Heart right ventricle (tissue), 16 donors: Measurements from ENCODE around the gene BRIP1. TPM values are rescaled to one million over a fixed set of nuclear protein-coding genes. Genes with fewer than 3 reads are reported as not detected.

Experiments
- ATAC-seq, 8 donors: fragments of 200-7000 bp; cut with Tn5 transposase; one replicate each; pipeline ENCODE4 v1.9.1; 2020; ENCODE audit warnings: mild to moderate bottlenecking in 8 of 8, moderate library complexity in 8 of 8, moderate number of reproducible peaks in 1 of 8
- DNase-seq, 2 donors: peaks; one replicate each; pipeline ENCODE4 v3.0.0-alpha.2; 2020
- H3K27ac ChIP-seq, 10 donors: fragments of 200-600 bp; sonication (generic) in 2 of 10; one replicate each; pipeline versions ENCODE4 v1.5.0 to v1.8.0; 2020 to 2022; ENCODE audit warnings: mild to moderate bottlenecking in 3 of 10
- H3K27me3 ChIP-seq, 7 donors: fragments of 200-600 bp; one replicate each; pipeline ENCODE4 v1.8.0; 2021 to 2022; ENCODE audit warnings: mild to moderate bottlenecking in 2 of 7
- H3K36me3 ChIP-seq, 9 donors: fragments of 200-600 bp; sonication (generic) in 1 of 9; one replicate each; pipeline versions ENCODE4 v1.5.0 to v1.8.0; 2020 to 2022; ENCODE audit warnings: mild to moderate bottlenecking in 2 of 9
- H3K4me1 ChIP-seq, 9 donors: fragments of 200-600 bp; sonication (generic) in 1 of 9; one replicate each; pipeline versions ENCODE4 v1.5.0 to v1.8.0; 2020 to 2022; ENCODE audit warnings: mild to moderate bottlenecking in 4 of 9
- H3K4me3 ChIP-seq, 10 donors: fragments of 200-600 bp; sonication (generic) in 2 of 10; one replicate each; pipeline versions ENCODE4 v1.5.0 to v1.8.0; 2020 to 2022; ENCODE audit warnings: mild to moderate bottlenecking in 7 of 10, moderate library complexity in 2 of 10
- H3K9me3 ChIP-seq, 11 donors: fragments of 200-600 bp in 10 of 11; sonication (generic) in 2 of 11; one replicate each; pipeline versions ENCODE4 v1.5.0 to v1.8.0; 2013 to 2022; ENCODE audit warnings: mild to moderate bottlenecking in 2 of 11, control low read depth in 1 of 11, moderate library complexity in 1 of 11
- WGBS, 2 donors: extraction: QIAGEN DNeasy Blood & Tissue Kit; methylation state at CpG; one replicate each; pipeline ENCODE4 v1.1.7; 2013; ENCODE audit warnings: inconsistent platforms in 1 of 2; 5-methylcytosine and 5-hydroxymethylcytosine counted together
- intact Hi-C, 10 donors: fragments of 100-400 bp; cut with DNase I; formaldehyde crosslinking; loops; one replicate each; pipeline versions ENCODE4 v1.11.1 to v1.14.2; 2022
- polyA plus RNA-seq, 2 donors: library from polyadenylated mRNA; stranded (reverse); fragments of 200-250 nt; gene quantifications; one replicate each; pipeline ENCODE4 v1.2.3, GENCODE V29; 2013
- total RNA-seq, 10 donors: library from RNA; stranded (reverse); fragmentation: NEBNext Ultra II Directional in 3 of 10; extraction: Animal tissue kit (Norgen Biotek cat#: 25700) in 3 of 10; gene quantifications; one replicate each; pipeline versions ENCODE4 v1.2.1 to v1.2.4, GENCODE V29; 2021 to 2023
- TF ChIP-seq, protein P1 (sequence below), 9 donors: fragments of 200-600 bp; sonication (generic) in 2 of 9; IDR thresholded peaks; one replicate each; pipeline versions ENCODE4 v1.5.0 to v1.8.0; 2021 to 2022; ENCODE audit warnings: antibody characterized with exemption in 9 of 9, mild to moderate bottlenecking in 5 of 9, moderate library complexity in 1 of 9
- donor health status: Arrhythmogenic right ventricular cardiomyopathy.
- donor health status: ischemic (EF 13 %, LVEDD 7.1; RV severe dilation, severe dysfunction).
- donor health status: healthy with polysubstance abuse.
- donor health status: DM: no; HTN: yes; CAD: no.
- donor health status: DM: no; HTN: no; CAD: no.
- donor health status: ischemic (EF 25% LVEDD 6.9; RV normal size, moderate dysfunction).
- donor health status: ischemic (EF 25% LVEDD 5.7; RV mildly dilated, moderate dysfunction).
- donor health status: healthy.
- donor health status: DM: yes; HTN: yes; CAD: no.
- donor health status: Ischemic cardiomyopathy.
- donor health status: ischemic (EF 35%, LVEDD 5.7; RV mildly dilated, moderate dysfunction).
- donor health status: nonischemic (EF 11% LVEDD 7.7; RV severe dilation, severe dysfunction).
- donor health status: DM: yes; HTN: yes; CAD: no.
- donor health status: PGD.
- donor health status: ischemic (EF 29% LVEDD 5.4; RV normal size, mild dysfunction).
- donor health status: nonischemic (EF 23%, LVEDD 6.1; RV moderate dilation, normal function).

Gene BRIP1
- total and polyA plus RNA-seq, 12 donors = 0.03 to 2.1 (median 0.22) TPM; not detected in 1

DNA sequence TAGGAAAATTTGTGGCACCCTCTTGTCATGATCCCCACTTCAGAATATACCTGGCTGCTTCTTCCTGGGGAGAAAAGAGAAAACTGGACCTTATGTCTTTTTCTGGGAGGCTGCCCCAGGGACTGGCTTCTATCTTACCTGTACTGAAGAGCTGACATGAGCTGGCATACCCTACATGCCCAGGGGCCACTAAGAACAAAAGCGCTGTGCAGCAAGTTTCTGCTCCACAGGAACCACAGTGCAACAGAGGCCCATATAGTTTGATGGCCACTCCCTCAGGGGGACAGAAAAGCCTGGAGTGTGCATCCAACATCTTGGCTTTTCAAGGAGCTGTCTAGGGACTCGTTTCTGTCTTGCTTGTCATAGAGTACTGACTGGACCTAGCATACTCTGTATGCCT, 175.6 kb downstream of the BRIP1 start:
- DNase-seq (no peak), ATAC-seq (no peak)
- Histone ChIP-seq H3K36me3 (no peaks in the 10 kb centered on the region), H3K27me3 (no peaks in the 10 kb centered on the region), H3K4me1 (no peaks in the 10 kb centered on the region), H3K4me3 (no peak overlapping the region), H3K9me3 (peaks cover 0 to 4% (median 0%) of the 10 kb centered on the region in 11 donors), H3K27ac (no peak overlapping the region)
- intact Hi-C loops = no loop called here
- TF ChIP-seq, protein P1, sequence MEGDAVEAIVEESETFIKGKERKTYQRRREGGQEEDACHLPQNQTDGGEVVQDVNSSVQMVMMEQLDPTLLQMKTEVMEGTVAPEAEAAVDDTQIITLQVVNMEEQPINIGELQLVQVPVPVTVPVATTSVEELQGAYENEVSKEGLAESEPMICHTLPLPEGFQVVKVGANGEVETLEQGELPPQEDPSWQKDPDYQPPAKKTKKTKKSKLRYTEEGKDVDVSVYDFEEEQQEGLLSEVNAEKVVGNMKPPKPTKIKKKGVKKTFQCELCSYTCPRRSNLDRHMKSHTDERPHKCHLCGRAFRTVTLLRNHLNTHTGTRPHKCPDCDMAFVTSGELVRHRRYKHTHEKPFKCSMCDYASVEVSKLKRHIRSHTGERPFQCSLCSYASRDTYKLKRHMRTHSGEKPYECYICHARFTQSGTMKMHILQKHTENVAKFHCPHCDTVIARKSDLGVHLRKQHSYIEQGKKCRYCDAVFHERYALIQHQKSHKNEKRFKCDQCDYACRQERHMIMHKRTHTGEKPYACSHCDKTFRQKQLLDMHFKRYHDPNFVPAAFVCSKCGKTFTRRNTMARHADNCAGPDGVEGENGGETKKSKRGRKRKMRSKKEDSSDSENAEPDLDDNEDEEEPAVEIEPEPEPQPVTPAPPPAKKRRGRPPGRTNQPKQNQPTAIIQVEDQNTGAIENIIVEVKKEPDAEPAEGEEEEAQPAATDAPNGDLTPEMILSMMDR (IDR thresholded peaks at IDR 0.05) = no peak
- 95 to 99% methylated on average over 2 of the region's 2 CpGs for WGBS, 2 donors

DNA sequence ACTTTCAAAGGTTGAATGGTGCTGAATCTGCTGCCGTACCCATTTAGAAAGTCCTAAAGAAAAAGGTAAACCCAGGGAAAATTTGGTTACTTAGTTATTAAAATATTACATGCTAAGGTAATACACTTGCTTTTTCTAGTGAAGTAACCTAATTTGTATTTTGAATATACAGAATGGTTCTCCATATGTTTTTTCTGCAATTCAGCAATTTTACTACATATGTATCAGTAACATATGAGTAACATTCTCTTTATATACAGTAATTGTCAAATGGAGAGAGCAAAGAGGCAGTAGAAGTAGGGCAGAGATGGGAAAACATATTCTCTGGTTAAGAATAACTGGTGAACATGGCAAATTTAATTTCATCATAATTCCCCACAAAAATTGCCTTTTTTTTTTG, 177.2 kb downstream of the BRIP1 start:
- TF ChIP-seq, protein P1 (IDR thresholded peaks at IDR 0.05) = no peak
- H3K36me3 ChIP-seq = no peaks in the 10 kb centered on the region
- ATAC-seq (no peak), DNase-seq (no peak)
- H3K4me3 ChIP-seq = no peak overlapping the region
- intact Hi-C loops = no loop called here
- no peaks in the 10 kb centered on the region for H3K27me3 ChIP-seq
- H3K9me3 ChIP-seq = peaks cover 0 to 4% (median 0%) of the 10 kb centered on the region in 11 donors
- WGBS, 2 donors = 98% methylated on average over 1 of the region's 1 CpG
- H3K27ac ChIP-seq = no peak overlapping the region
- H3K4me1 ChIP-seq = no peaks in the 10 kb centered on the region

DNA sequence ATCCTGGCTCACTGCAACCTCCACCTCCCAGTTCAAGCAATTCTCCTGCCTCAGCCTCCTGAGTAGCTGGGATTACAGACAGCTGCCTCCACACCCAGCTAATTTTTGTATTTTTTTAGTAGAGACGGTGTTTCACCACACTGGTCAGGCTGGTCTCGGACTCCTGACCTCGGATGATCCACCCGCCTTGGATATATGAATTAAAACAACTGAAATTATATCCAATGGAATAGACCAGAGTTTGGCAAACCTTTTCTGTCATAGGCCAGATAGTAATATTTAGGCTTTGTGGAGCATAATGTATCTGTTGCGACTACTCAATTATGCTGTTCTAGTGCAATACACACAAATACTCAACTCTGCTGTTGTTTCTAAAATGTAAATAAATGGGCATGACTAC, 178.5 kb downstream of the BRIP1 start:
- DNase-seq (no peak), ATAC-seq (no peak)
- Histone ChIP-seq H3K36me3 (no peaks in the 10 kb centered on the region), H3K27me3 (no peaks in the 10 kb centered on the region), H3K4me3 (no peak overlapping the region), H3K9me3 (peaks cover 0 to 4% (median 0%) of the 10 kb centered on the region in 11 donors), H3K27ac (no peak overlapping the region), H3K4me1 (no peaks in the 10 kb centered on the region)
- TF ChIP-seq, protein P1 (IDR thresholded peaks at IDR 0.05) = no peak
- 97 to 100% methylated on average over 5 of the region's 5 CpGs for WGBS, 2 donors
- intact Hi-C loops = no loop called here

DNA sequence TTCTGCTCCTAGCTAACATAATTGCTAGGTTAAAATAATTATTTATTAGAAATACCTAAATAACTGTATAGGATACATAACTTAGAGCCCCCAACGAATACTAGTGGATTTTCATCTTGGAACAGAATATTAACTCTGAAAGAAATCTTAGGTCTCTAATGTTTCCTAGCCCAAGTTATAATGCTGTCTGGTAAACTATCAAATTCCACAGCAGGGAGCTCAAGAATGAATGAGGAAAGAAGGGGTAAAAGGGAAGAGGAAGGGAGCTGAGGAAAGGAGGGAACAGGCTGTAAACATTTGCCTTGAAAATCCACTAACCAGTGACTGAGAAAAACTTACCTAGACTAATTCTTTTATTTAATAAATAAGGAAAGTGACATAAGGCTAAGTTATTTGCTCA, 179.2 kb downstream of the BRIP1 start:
- H3K9me3 ChIP-seq = peaks cover 0 to 3% (median 0%) of the 10 kb centered on the region in 11 donors
- ATAC-seq (no peak), DNase-seq (no peak)
- 94 to 96% methylated on average over 1 of the region's 1 CpG for WGBS, 2 donors
- intact Hi-C loops = no loop called here
- TF ChIP-seq, protein P1 (IDR thresholded peaks at IDR 0.05) = no peak
- no peaks in the 10 kb centered on the region for H3K4me1 ChIP-seq
- no peak overlapping the region for H3K4me3 ChIP-seq
- H3K27me3 ChIP-seq = no peaks in the 10 kb centered on the region
- H3K36me3 ChIP-seq = no peaks in the 10 kb centered on the region
- H3K27ac ChIP-seq = no peak overlapping the region
